ENCODE results near the gene IL13RA1.

DNA sequence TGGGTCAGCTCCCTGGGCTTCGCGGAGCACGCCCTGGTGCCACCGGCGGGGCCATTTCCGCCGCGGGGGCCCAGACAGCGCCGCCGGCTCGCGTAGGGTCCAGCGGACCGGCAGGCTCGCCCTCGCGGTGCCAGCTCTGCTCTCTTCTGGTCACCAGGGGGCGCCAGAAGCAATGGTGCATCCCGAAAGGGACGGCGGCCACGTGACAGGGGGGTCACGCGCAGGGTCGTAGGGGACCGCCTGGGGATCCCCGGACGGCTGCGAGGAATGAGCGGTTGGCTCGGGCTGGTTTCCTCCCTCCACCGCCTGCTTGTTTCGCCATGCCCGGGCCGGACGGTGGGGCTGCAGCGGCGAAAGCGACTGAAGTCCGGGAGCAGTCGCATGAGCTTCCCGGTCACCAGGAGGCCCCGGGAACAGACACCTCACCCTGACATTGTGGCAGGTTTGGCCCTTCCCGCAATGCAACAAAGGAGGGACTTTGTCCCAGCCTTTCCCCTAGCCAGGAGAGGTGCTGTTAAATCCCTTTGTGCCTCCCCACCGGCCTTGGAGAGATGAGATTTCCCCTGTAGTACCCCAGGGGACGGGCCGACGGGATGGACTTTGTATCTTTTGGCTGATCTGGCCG is 112.0 kb downstream of the IL13RA1 start:
- TF ChIP-seq, protein P1, sequence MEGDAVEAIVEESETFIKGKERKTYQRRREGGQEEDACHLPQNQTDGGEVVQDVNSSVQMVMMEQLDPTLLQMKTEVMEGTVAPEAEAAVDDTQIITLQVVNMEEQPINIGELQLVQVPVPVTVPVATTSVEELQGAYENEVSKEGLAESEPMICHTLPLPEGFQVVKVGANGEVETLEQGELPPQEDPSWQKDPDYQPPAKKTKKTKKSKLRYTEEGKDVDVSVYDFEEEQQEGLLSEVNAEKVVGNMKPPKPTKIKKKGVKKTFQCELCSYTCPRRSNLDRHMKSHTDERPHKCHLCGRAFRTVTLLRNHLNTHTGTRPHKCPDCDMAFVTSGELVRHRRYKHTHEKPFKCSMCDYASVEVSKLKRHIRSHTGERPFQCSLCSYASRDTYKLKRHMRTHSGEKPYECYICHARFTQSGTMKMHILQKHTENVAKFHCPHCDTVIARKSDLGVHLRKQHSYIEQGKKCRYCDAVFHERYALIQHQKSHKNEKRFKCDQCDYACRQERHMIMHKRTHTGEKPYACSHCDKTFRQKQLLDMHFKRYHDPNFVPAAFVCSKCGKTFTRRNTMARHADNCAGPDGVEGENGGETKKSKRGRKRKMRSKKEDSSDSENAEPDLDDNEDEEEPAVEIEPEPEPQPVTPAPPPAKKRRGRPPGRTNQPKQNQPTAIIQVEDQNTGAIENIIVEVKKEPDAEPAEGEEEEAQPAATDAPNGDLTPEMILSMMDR (IDR thresholded peaks at IDR 0.05), result peak; percentile 39 to 69 (median 65)
- no peak for TF ChIP-seq POLR2A (IDR thresholded peaks at IDR 0.05)

Measured in prostate gland (tissue), 2 donors.